Panc1 (cell line): ENCODE data around the gene NR5A1.

ENCODE experiments used
- POLR2AphosphoS5 ChIP-seq: IDR thresholded peaks from 2 replicates; pipeline ENCODE4 v1.6.1; 2012; ENCODE audit warnings: mild to moderate bottlenecking, low read depth, low read length, moderate library complexity
- SIN3A ChIP-seq: IDR thresholded peaks from 2 replicates; pipeline ENCODE4 v1.6.1; 2012; ENCODE audit warnings: low read depth, mild to moderate bottlenecking, low read length, moderate library complexity, borderline replicate concordance; ENCODE audit not compliant: insufficient read depth
- TCF7L2 ChIP-seq: IDR thresholded peaks from 2 replicates; pipeline ENCODE4 v1.6.1; 2011; ENCODE audit warnings: mild to moderate bottlenecking, low read depth, low read length, inconsistent platforms
- TF ChIP-seq, protein P1 (sequence below): fragments of 450-650 bp; IDR thresholded peaks from 2 replicates; pipeline ENCODE4 v1.5.1; 2017; ENCODE audit warnings: mild to moderate bottlenecking
- TF ChIP-seq, protein P2 (sequence below), 2 experiments: IDR thresholded peaks; 2 replicates each; pipeline ENCODE4 v1.6.1; 2011 to 2012; ENCODE audit warnings: low read depth in 2 of 2, control low read depth in 1 of 2, low read length in 1 of 2, mild to moderate bottlenecking in 1 of 2, moderate library complexity in 1 of 2; ENCODE audit not compliant: insufficient read depth in 1 of 2

DNA sequence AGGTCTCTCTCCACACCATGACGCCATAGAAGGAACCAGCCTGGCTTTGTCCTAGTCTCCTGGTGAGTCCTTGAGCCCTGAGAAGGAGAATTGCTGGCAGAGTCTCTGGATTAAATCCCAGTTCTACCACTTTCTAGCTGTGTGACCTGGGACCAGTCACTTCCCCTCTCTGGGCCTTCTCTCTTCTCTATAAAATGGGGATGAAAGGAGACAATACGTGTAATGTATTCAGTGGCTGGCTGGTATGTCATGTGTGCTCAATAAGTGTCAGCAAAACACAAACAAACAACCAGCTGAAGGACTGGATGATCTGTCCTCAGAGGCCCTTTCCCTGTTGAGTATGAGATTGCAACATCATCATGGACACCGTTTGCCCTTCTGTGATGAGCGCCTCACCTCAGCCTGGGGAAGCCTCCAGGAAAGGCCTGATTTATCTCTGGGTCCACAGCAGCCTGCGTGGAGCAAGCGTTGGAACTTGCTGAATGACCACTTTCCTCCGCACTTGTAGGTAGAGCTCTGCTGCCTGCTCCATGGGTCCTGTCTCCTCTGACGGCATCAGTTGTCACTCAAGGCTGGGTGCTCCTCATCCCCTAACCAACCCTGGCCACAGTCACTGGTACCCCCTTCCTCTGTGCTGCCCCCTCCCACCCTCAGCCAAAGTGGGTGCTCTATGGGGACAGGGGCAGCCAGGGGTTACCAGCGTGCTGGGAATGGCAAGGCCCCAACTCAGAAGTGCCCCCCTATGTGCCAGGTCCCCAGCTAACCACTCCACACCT, 3.6 kb upstream of the NR5A1 start:
- TF ChIP-seq, protein P1, sequence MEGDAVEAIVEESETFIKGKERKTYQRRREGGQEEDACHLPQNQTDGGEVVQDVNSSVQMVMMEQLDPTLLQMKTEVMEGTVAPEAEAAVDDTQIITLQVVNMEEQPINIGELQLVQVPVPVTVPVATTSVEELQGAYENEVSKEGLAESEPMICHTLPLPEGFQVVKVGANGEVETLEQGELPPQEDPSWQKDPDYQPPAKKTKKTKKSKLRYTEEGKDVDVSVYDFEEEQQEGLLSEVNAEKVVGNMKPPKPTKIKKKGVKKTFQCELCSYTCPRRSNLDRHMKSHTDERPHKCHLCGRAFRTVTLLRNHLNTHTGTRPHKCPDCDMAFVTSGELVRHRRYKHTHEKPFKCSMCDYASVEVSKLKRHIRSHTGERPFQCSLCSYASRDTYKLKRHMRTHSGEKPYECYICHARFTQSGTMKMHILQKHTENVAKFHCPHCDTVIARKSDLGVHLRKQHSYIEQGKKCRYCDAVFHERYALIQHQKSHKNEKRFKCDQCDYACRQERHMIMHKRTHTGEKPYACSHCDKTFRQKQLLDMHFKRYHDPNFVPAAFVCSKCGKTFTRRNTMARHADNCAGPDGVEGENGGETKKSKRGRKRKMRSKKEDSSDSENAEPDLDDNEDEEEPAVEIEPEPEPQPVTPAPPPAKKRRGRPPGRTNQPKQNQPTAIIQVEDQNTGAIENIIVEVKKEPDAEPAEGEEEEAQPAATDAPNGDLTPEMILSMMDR: no peak
- TF ChIP-seq SIN3A (no peak), POLR2AphosphoS5 (no peak), TCF7L2 (no peak)
- TF ChIP-seq, protein P2, sequence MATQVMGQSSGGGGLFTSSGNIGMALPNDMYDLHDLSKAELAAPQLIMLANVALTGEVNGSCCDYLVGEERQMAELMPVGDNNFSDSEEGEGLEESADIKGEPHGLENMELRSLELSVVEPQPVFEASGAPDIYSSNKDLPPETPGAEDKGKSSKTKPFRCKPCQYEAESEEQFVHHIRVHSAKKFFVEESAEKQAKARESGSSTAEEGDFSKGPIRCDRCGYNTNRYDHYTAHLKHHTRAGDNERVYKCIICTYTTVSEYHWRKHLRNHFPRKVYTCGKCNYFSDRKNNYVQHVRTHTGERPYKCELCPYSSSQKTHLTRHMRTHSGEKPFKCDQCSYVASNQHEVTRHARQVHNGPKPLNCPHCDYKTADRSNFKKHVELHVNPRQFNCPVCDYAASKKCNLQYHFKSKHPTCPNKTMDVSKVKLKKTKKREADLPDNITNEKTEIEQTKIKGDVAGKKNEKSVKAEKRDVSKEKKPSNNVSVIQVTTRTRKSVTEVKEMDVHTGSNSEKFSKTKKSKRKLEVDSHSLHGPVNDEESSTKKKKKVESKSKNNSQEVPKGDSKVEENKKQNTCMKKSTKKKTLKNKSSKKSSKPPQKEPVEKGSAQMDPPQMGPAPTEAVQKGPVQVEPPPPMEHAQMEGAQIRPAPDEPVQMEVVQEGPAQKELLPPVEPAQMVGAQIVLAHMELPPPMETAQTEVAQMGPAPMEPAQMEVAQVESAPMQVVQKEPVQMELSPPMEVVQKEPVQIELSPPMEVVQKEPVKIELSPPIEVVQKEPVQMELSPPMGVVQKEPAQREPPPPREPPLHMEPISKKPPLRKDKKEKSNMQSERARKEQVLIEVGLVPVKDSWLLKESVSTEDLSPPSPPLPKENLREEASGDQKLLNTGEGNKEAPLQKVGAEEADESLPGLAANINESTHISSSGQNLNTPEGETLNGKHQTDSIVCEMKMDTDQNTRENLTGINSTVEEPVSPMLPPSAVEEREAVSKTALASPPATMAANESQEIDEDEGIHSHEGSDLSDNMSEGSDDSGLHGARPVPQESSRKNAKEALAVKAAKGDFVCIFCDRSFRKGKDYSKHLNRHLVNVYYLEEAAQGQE (IDR thresholded peaks at IDR 0.05; ENCODE audit: insufficient read depth in 1 of 2, low read depth in 2 of 2, low read length in 1 of 2): no peak
